GM12891 (cell line): ENCODE measurements around the gene SLC38A7.

Experiments used
- PAX5 ChIP-seq: IDR thresholded peaks from 2 replicates; pipeline ENCODE4 v1.6.1; 2011; ENCODE audit warnings: low read length, moderate library complexity, mild to moderate bottlenecking; ENCODE audit not compliant: insufficient read depth, severe bottlenecking
- POLR2A ChIP-seq: IDR thresholded peaks from 2 replicates; pipeline ENCODE4 v1.6.1; 2011; ENCODE audit warnings: low read depth, low read length, control low read depth
- POLR2AphosphoS5 ChIP-seq: IDR thresholded peaks from 2 replicates; pipeline ENCODE4 v1.6.1; 2011; ENCODE audit warnings: low read depth, low read length, control low read depth
- SPI1 ChIP-seq: IDR thresholded peaks from 2 replicates; pipeline ENCODE4 v1.6.1; 2011; ENCODE audit warnings: low read depth, low read length, control low read depth
- TAF1 ChIP-seq: IDR thresholded peaks from 2 replicates; pipeline ENCODE4 v1.6.1; 2011; ENCODE audit warnings: low read depth, low read length, control low read depth

DNA sequence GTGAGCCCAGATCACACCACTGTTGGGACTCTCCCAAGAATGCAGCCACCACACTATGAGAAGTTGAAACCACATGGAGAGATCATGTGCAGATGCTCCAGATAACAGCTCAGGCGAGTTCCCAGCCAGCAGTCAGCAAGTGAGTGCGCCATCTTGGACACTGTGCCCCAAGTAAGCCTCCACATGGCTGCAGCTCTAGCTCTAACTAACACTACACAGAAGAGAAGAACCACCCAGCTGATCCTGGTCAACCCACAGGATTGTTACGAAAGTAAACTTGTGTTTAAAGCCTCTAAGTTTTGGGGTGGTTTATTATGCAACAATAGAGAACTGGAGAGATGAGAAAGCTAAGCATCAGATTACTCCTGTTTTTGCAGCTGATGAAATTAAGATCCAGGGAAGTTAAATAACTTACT, 25.8 kb downstream of the SLC38A7 start:
- TF ChIP-seq POLR2A (no peak), POLR2AphosphoS5 (no peak), TAF1 (no peak), SPI1 (no peak), PAX5 (no peak)
